Endothelial cell of umbilical vein (primary cell): ENCODE data around the gene ZPR1. TPM values are rescaled to one million over a fixed set of nuclear protein-coding genes. Genes with fewer than 3 reads are reported as not detected.

ENCODE experiments used
- BruUV-seq: library from RNA; stranded (reverse); fragments of 400-500 nt; replicated peaks from 2 replicates; lab custom pipeline; 2021; lab: Mats Ljungman, UMichigan
- CTCF ChIA-PET: fragments of 300-600, 350-600 bp; sonication (Branson Sonifier 250); formaldehyde crosslinking; loops from one replicate; lab custom pipeline; 2021; ENCODE audit warnings: antibody characterized with exemption, inconsistent platforms; lab: Charles Lee
- POLR2A ChIA-PET: fragments of 300-600, 350-600 bp; sonication (Branson Sonifier 250); formaldehyde crosslinking; loops from one replicate; lab custom pipeline; 2021; ENCODE audit warnings: antibody characterized with exemption, inconsistent platforms; lab: Charles Lee
- DNase-seq: peaks from one replicate; pipeline ENCODE4 v3.0.0-alpha.2; 2011; ENCODE audit warnings: low read depth, low spot score
- FAIRE-seq: peaks from 2 replicates; lab custom pipeline; 2011; peaks lifted over from hg19 to GRCh38; lab: Jason Lieb, UNC
- H2AFZ ChIP-seq: 2 replicates; pipeline ENCODE4 v1.6.0; 2012; ENCODE audit warnings: low read depth, low read length, control low read depth, inconsistent platforms
- H3K27ac ChIP-seq: 2 replicates; pipeline ENCODE4 v1.5.1; 2011; ENCODE audit warnings: low read depth, mild to moderate bottlenecking, control low read depth, low read length, moderate library complexity; ENCODE audit not compliant: insufficient read depth
- H3K27me3 ChIP-seq, 2 experiments: 2 replicates each; pipeline versions ENCODE4 v1.6.0 to v1.6.1; 2011; ENCODE audit warnings: low read length in 2 of 2, mixed read lengths in 1 of 2; ENCODE audit not compliant: control insufficient read depth in 2 of 2, insufficient read depth in 2 of 2
- H3K36me3 ChIP-seq, 2 experiments: 2 replicates in 1 of 2; 3 replicates in 1 of 2; pipeline ENCODE4 v1.5.1; 2011; ENCODE audit warnings: low read length in 2 of 2, mild to moderate bottlenecking in 1 of 2, moderate library complexity in 1 of 2; ENCODE audit not compliant: control insufficient read depth in 2 of 2, insufficient read depth in 2 of 2; ENCODE audit errors: extremely low read depth in 1 of 2
- H3K4me1 ChIP-seq: 3 replicates; pipeline ENCODE4 v1.5.1; 2011; ENCODE audit warnings: mild to moderate bottlenecking, low read length; ENCODE audit not compliant: control insufficient read depth, insufficient read depth; ENCODE audit errors: extremely low read depth
- H3K4me2 ChIP-seq: 2 replicates; pipeline ENCODE4 v1.6.1; 2011; ENCODE audit warnings: low read length, control low read depth, mixed read lengths; ENCODE audit not compliant: insufficient read depth
- H3K4me3 ChIP-seq, 3 experiments: fragments of 200-600 bp in 1 of 3; sonication (generic), shearing (Covaris generic) in 1 of 3; replicated peaks in 1 of 3; 2 replicates each; pipeline ENCODE4 v1.5.1; 2011 to 2016; ENCODE audit warnings: control low read depth in 3 of 3, low read length in 3 of 3, mild to moderate bottlenecking in 2 of 3, inconsistent platforms in 1 of 3, low read depth in 1 of 3, moderate library complexity in 1 of 3; ENCODE audit not compliant: insufficient read depth in 1 of 3
- H3K79me2 ChIP-seq: 2 replicates; pipeline ENCODE4 v1.6.0; 2012; ENCODE audit warnings: low read length, inconsistent platforms; ENCODE audit not compliant: control insufficient read depth, insufficient read depth
- H3K9ac ChIP-seq: replicated peaks from 2 replicates; pipeline ENCODE3; 2011; ENCODE audit warnings: low read length, control low read depth; ENCODE audit not compliant: insufficient read depth; ENCODE audit errors: extremely low read depth
- H3K9me1 ChIP-seq: replicated peaks from 3 replicates; pipeline ENCODE4 v1.6.0; 2011; ENCODE audit warnings: mild to moderate bottlenecking, low read length; ENCODE audit not compliant: control insufficient read depth, insufficient read depth; ENCODE audit errors: extremely low read depth
- H3K9me3 ChIP-seq: replicated peaks from 2 replicates; pipeline ENCODE4 v1.5.1; 2012; ENCODE audit warnings: low read length, inconsistent platforms; ENCODE audit not compliant: control insufficient read depth, insufficient read depth
- H4K20me1 ChIP-seq: replicated peaks from 2 replicates; pipeline ENCODE3; 2011; ENCODE audit warnings: mild to moderate bottlenecking, low read length; ENCODE audit not compliant: control insufficient read depth, insufficient read depth; ENCODE audit errors: extremely low read depth
- CTCF ChIP-seq, 2 donors: IDR thresholded peaks; 1 replicate in 1 of 2; 2 replicates in 1 of 2; pipeline ENCODE4 v1.5.1; 2011; ENCODE audit warnings: low read length in 2 of 2, mild to moderate bottlenecking in 2 of 2, moderate library complexity in 2 of 2, control low read depth in 1 of 2, inconsistent platforms in 1 of 2, low read depth in 1 of 2; ENCODE audit not compliant: insufficient read depth in 1 of 2; ENCODE audit errors: extremely low read depth in 1 of 2
- EZH2 ChIP-seq: IDR thresholded peaks from 2 replicates; pipeline ENCODE4 v1.6.1; 2012; ENCODE audit warnings: borderline replicate concordance, low read depth, mild to moderate bottlenecking, moderate library complexity, low read length, inconsistent platforms; ENCODE audit not compliant: severe bottlenecking
- GATA2 ChIP-seq: IDR thresholded peaks from 2 replicates; pipeline ENCODE4 v1.7.0; 2011; ENCODE audit warnings: low read depth, mild to moderate bottlenecking, moderate library complexity, mixed read lengths, low read length; ENCODE audit not compliant: insufficient read length, insufficient read depth
- JUN ChIP-seq: IDR thresholded peaks from 2 replicates; pipeline ENCODE4 v1.6.1; 2011; ENCODE audit warnings: borderline replicate concordance, low read depth; ENCODE audit not compliant: insufficient read length, insufficient read depth
- MAX ChIP-seq: IDR thresholded peaks from 2 replicates; pipeline ENCODE4 v1.6.1; 2011; ENCODE audit not compliant: insufficient read depth, insufficient read length
- MYC ChIP-seq: IDR thresholded peaks from one replicate; pipeline ENCODE4 v1.6.1; 2011; ENCODE audit warnings: mild to moderate bottlenecking, low read depth, low read length
- POLR2A ChIP-seq: IDR thresholded peaks from 2 replicates; pipeline ENCODE4 v1.6.1; 2012; ENCODE audit warnings: low read depth, mild to moderate bottlenecking, control low read depth, low read length
- POLR2AphosphoS5 ChIP-seq: IDR thresholded peaks from 2 replicates; pipeline ENCODE4 v1.6.1; 2012; ENCODE audit warnings: low read depth, mild to moderate bottlenecking, control low read depth, low read length, moderate library complexity; ENCODE audit not compliant: insufficient read depth
- dilution Hi-C: fragments of 300-500 bp; cut with MboI; formaldehyde crosslinking; loops from one replicate; pipeline ENCODE4 v1.15.0; 2019; ENCODE audit warnings: low sequenced_read_pairs; ENCODE audit not compliant: extremely low pct_ligation_motif_present
- intact Hi-C: fragments of 100-400 bp; cut with micrococcal nuclease; formaldehyde crosslinking; loops from one replicate; pipeline ENCODE4 v1.10.0; 2022
- polyA plus RNA-seq, 4 experiments: library from polyadenylated mRNA; depleted of rRNA in 3 of 4; stranded (reverse) in 3 of 4; unstranded in 1 of 4; fragments of >200 nt; gene quantifications; 2 replicates each; pipeline versions ENCODE4 v1.2.1 to v1.2.3, GENCODE V29; 2011 to 2012; ENCODE audit warnings: missing spikeins in 1 of 4
- total RNA-seq: library from RNA; stranded (reverse); gene quantifications from 2 replicates; pipeline ENCODE4 v1.2.3, GENCODE V29; 2021

The ZPR1 gene
- total and polyA plus RNA-seq, 2 donors (not counting 3 experiments of a cell fraction or from before 2014, with no cell fraction given) = 22.6 to 54.5 TPM

GRCh38 chr11:116786966-116787365 is 857 bp downstream of the ZPR1 start:
- Histone ChIP-seq H3K4me2 (peak overlapping the region; percentile 63), H3K27ac (peak overlapping the region; percentile 40), H3K79me2 (peaks cover 15% of the 10 kb centered on the region), H3K27me3 (no peaks in the 10 kb centered on the region), H3K9ac (peak overlapping the region; percentile 88), H3K9me1 (no peaks in the 10 kb centered on the region), H3K9me3 (no peaks in the 10 kb centered on the region), H3K4me1 (peaks cover 13% of the 10 kb centered on the region), H4K20me1 (no peaks in the 10 kb centered on the region), H3K36me3 (peaks cover 23 to 29% of the 10 kb centered on the region in 2 experiments), H2AFZ (no peak overlapping the region), H3K4me3 (peak overlapping the region; percentile 76 to 92 (median 88))
- intact Hi-C loops = loop anchor here (5.0 kb wide), 1 partner anchor 540 kb away; the partner anchor contains the start of gene CEP164
- CTCF ChIA-PET = interaction anchor here (1.0 to 6.2 kb wide), 7 partner anchors 12 to 440 kb away, joined by 3 to 210 read pairs (median 5); no protein-coding TSS in a partner anchor
- POLR2A ChIA-PET = interaction anchor here (0.6 to 1.4 kb wide), 3 partner anchors 311 to 1649 kb away, joined by 3 read pairs; partner anchors contain the start of genes KMT2A and SIK3
- dilution Hi-C loops = no loop called here
- DNase-seq (no peak), FAIRE-seq (peak; percentile 63)
- TF ChIP-seq MAX = no peak
- TF ChIP-seq CTCF (IDR thresholded peaks at IDR 0.05; ENCODE audit: extremely low read depth in 1 of 2, insufficient read depth in 1 of 2, low read depth in 1 of 2, low read length in 2 of 2) = no peak
- no peak for TF ChIP-seq POLR2A
- no peak for TF ChIP-seq JUN
- TF ChIP-seq GATA2 = no peak
- TF ChIP-seq MYC = no peak
- TF ChIP-seq EZH2 = no peak
- TF ChIP-seq POLR2AphosphoS5 = no peak
- BruUV-seq = TSS peak; percentile 48
